HL-60 (cell line): ENCODE results near the gene DOCK10.

Experiments used
- DNase-seq, 2 experiments: peaks; one replicate each; pipeline ENCODE4 v3.0.0-alpha.2; 2010 to 2020; ENCODE audit warnings: low read depth in 1 of 2, low spot score in 1 of 2
- H3K27ac ChIP-seq: fragments of 250-450 bp; sonication (Bioruptor Pico); replicated peaks from 2 replicates; pipeline ENCODE4 v1.5.1; 2020; ENCODE audit warnings: mild to moderate bottlenecking, moderate library complexity
- H3K27me3 ChIP-seq: fragments of 250-450 bp; sonication (Bioruptor Pico); 2 replicates; pipeline ENCODE4 v1.5.1; 2021; ENCODE audit warnings: mild to moderate bottlenecking, moderate library complexity; ENCODE audit not compliant: insufficient read depth, poor library complexity, severe bottlenecking
- H3K4me3 ChIP-seq: replicated peaks from 2 replicates; pipeline ENCODE4 v1.5.1; 2011; ENCODE audit warnings: mild to moderate bottlenecking, control low read depth, low read length; ENCODE audit not compliant: insufficient read depth
- CTCF ChIP-seq: IDR thresholded peaks from one replicate; pipeline ENCODE4 v1.5.1; 2011; ENCODE audit warnings: low read length, control low read depth, inconsistent platforms; ENCODE audit not compliant: insufficient read depth
- GABPA ChIP-seq: IDR thresholded peaks from 2 replicates; pipeline ENCODE4 v1.6.1; 2012; ENCODE audit warnings: low read depth
- POLR2AphosphoS5 ChIP-seq: IDR thresholded peaks from 2 replicates; pipeline ENCODE4 v1.6.1; 2012; ENCODE audit warnings: low read depth
- SPI1 ChIP-seq: IDR thresholded peaks from 2 replicates; pipeline ENCODE4 v1.6.1; 2012; ENCODE audit warnings: low read depth, mild to moderate bottlenecking, borderline replicate concordance
- TF ChIP-seq, protein P1 (sequence below): IDR thresholded peaks from 2 replicates; pipeline ENCODE4 v1.6.1; 2012; ENCODE audit warnings: low read depth; ENCODE audit not compliant: insufficient replicate concordance

DOCK10 gene

GRCh38 chr2:224776795-224777558 lies 265.3 kb downstream of the DOCK10 start:
- no peak for TF ChIP-seq CTCF
- TF ChIP-seq, protein P1, sequence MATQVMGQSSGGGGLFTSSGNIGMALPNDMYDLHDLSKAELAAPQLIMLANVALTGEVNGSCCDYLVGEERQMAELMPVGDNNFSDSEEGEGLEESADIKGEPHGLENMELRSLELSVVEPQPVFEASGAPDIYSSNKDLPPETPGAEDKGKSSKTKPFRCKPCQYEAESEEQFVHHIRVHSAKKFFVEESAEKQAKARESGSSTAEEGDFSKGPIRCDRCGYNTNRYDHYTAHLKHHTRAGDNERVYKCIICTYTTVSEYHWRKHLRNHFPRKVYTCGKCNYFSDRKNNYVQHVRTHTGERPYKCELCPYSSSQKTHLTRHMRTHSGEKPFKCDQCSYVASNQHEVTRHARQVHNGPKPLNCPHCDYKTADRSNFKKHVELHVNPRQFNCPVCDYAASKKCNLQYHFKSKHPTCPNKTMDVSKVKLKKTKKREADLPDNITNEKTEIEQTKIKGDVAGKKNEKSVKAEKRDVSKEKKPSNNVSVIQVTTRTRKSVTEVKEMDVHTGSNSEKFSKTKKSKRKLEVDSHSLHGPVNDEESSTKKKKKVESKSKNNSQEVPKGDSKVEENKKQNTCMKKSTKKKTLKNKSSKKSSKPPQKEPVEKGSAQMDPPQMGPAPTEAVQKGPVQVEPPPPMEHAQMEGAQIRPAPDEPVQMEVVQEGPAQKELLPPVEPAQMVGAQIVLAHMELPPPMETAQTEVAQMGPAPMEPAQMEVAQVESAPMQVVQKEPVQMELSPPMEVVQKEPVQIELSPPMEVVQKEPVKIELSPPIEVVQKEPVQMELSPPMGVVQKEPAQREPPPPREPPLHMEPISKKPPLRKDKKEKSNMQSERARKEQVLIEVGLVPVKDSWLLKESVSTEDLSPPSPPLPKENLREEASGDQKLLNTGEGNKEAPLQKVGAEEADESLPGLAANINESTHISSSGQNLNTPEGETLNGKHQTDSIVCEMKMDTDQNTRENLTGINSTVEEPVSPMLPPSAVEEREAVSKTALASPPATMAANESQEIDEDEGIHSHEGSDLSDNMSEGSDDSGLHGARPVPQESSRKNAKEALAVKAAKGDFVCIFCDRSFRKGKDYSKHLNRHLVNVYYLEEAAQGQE: no peak
- no peak for TF ChIP-seq POLR2AphosphoS5
- no peak for TF ChIP-seq GABPA
- no peak for TF ChIP-seq SPI1
- DNase-seq: no peak
- no peaks in the 10 kb centered on the region for H3K27me3 ChIP-seq
- H3K27ac ChIP-seq: no peak overlapping the region
- H3K4me3 ChIP-seq: no peak overlapping the region

DNA sequence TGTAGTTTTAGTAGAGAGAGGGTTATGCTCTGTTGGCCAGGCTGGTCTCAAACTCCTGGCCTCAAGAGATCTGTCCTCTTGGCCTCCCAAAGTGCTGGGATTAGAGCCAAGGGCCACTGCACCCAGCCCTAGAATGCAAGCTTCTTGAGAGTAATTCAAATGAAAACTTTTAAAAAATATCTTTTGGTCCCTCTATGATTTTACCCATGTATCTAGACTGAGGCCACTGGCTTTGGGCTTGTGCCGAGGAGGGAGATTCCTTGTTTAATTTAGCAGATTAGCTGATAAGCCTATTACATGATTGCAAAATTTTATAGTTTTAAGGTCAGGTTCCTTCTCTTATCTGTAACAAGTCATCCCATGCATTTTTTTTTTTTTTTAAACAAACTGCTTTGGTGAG lies 266.6 kb downstream of the DOCK10 start:
- TF ChIP-seq SPI1: no peak
- TF ChIP-seq, protein P1: no peak
- TF ChIP-seq POLR2AphosphoS5: no peak
- TF ChIP-seq CTCF: no peak
- no peak for TF ChIP-seq GABPA
- no peak for DNase-seq
- H3K27ac ChIP-seq: no peak overlapping the region
- H3K4me3 ChIP-seq: no peak overlapping the region
- no peaks in the 10 kb centered on the region for H3K27me3 ChIP-seq

- no peak overlapping the region for H3K27ac ChIP-seq
- H3K4me3 ChIP-seq: no peak overlapping the region
- TF ChIP-seq, protein P1: no peak
- TF ChIP-seq CTCF (no peak), GABPA (no peak), SPI1 (no peak), POLR2AphosphoS5 (no peak)
- H3K27me3 ChIP-seq: no peaks in the 10 kb centered on the region
- DNase-seq: no peak
Measured at GRCh38 chr2:224774735-224775134, 267.5 kb downstream of the DOCK10 start.
